H1 (cell line): ENCODE data around the gene GALNT9. TPM values are rescaled to one million over a fixed set of nuclear protein-coding genes. Genes with fewer than 3 reads are reported as not detected.

Experiments
- CTCF ChIA-PET: fragments of 300-600 bp; sonication (Branson Sonifier 250); formaldehyde crosslinking; loops from one replicate; lab custom pipeline; 2021; ENCODE audit not compliant: partially characterized antibody; lab: Charles Lee
- POLR2A ChIA-PET: fragments of 300-600 bp; sonication (Branson Sonifier 250); formaldehyde crosslinking; loops from one replicate; lab custom pipeline; 2021; ENCODE audit warnings: inconsistent platforms; ENCODE audit not compliant: partially characterized antibody; lab: Charles Lee
- DNase-seq, 2 experiments: peaks; one replicate each; pipeline versions ENCODE4 v3.0.0 to v3.0.0-alpha.2; 2010 to 2022; ENCODE audit warnings: low spot score in 2 of 2, low read depth in 1 of 2, mixed read lengths in 1 of 2
- FAIRE-seq: peaks from 2 replicates; lab custom pipeline; 2011; peaks lifted over from hg19 to GRCh38; lab: Jason Lieb, UNC
- H2AFZ ChIP-seq: 2 replicates; pipeline ENCODE4 v1.8.1; 2012; ENCODE audit warnings: low read length, inconsistent platforms
- H2AK5ac ChIP-seq: 2 replicates; pipeline ENCODE4 v1.6.1; 2013; ENCODE audit warnings: low read depth, low read length
- H2BK120ac ChIP-seq: replicated peaks from 2 replicates; pipeline ENCODE3; 2013; ENCODE audit warnings: low read depth, low read length, inconsistent platforms
- H2BK12ac ChIP-seq: 2 replicates; pipeline ENCODE4 v1.6.1; 2013; ENCODE audit warnings: low read depth, low read length
- H2BK15ac ChIP-seq: 2 replicates; pipeline ENCODE4 v1.6.1; 2013; ENCODE audit warnings: low read length
- H2BK20ac ChIP-seq: 2 replicates; pipeline ENCODE4 v1.6.1; 2013; ENCODE audit warnings: low read length
- H2BK5ac ChIP-seq: 2 replicates; pipeline ENCODE4 v1.6.1; 2013; ENCODE audit warnings: low read depth, low read length
- H3K14ac ChIP-seq: 2 replicates; pipeline ENCODE4 v1.6.1; 2013; ENCODE audit warnings: inconsistent platforms; ENCODE audit not compliant: insufficient read length
- H3K18ac ChIP-seq: 2 replicates; pipeline ENCODE4 v1.6.1; 2013; ENCODE audit warnings: low read length; ENCODE audit errors: extremely low read depth
- H3K23ac ChIP-seq: 2 replicates; pipeline ENCODE4 v1.6.1; 2013; ENCODE audit warnings: inconsistent platforms; ENCODE audit not compliant: insufficient read length
- H3K23me2 ChIP-seq: 2 replicates; pipeline ENCODE4 v1.6.1; 2013; ENCODE audit warnings: low read depth, low read length
- H3K27ac ChIP-seq: 2 replicates; pipeline ENCODE4 v1.6.1; 2011; ENCODE audit warnings: low read depth, low read length, inconsistent platforms
- H3K27me3 ChIP-seq, 4 experiments: replicated peaks in 1 of 4; 1 replicate in 1 of 4; 2 replicates in 3 of 4; pipeline versions ENCODE4 v1.6.1 to v1.8.1; 2011 to 2013; ENCODE audit warnings: low read length in 3 of 4, mild to moderate bottlenecking in 3 of 4, inconsistent platforms in 2 of 4, mixed read lengths in 2 of 4, moderate library complexity in 1 of 4; ENCODE audit not compliant: control insufficient read depth in 3 of 4, insufficient read depth in 3 of 4; ENCODE audit errors: extremely low read depth in 1 of 4
- H3K36me3 ChIP-seq, 4 experiments: 2 replicates each; pipeline versions ENCODE4 v1.6.1 to v1.8.1; 2011 to 2013; ENCODE audit warnings: mild to moderate bottlenecking in 4 of 4, low read length in 3 of 4, moderate library complexity in 2 of 4, control low read depth in 1 of 4, inconsistent platforms in 1 of 4; ENCODE audit not compliant: insufficient read depth in 4 of 4, control insufficient read depth in 2 of 4
- H3K4ac ChIP-seq: replicated peaks from 2 replicates; pipeline ENCODE3; 2013; ENCODE audit warnings: low read length, low read depth, mixed read lengths, inconsistent platforms; ENCODE audit not compliant: insufficient read length
- H3K4me1 ChIP-seq, 4 experiments: replicated peaks in 1 of 4; 1 replicate in 1 of 4; 2 replicates in 3 of 4; pipeline versions ENCODE4 v1.6.1 to v1.8.1; 2011 to 2013; ENCODE audit warnings: low read length in 3 of 4, inconsistent platforms in 2 of 4, mixed read lengths in 1 of 4; ENCODE audit not compliant: insufficient read depth in 4 of 4, control insufficient read depth in 3 of 4
- H3K4me2 ChIP-seq, 2 experiments: 2 replicates each; pipeline versions ENCODE4 v1.6.1 to v1.8.1; 2011 to 2013; ENCODE audit warnings: low read depth in 2 of 2, low read length in 2 of 2, control low read depth in 1 of 2, inconsistent platforms in 1 of 2, mild to moderate bottlenecking in 1 of 2; ENCODE audit not compliant: insufficient read depth in 1 of 2
- H3K4me3 ChIP-seq, 4 experiments: fragments of 200-600, 300-600 bp in 1 of 4; sonication (generic), shearing (Covaris generic), sonication (Bioruptor Twin) in 1 of 4; 2 replicates each; pipeline versions ENCODE4 v1.5.1 to v1.8.1; 2011 to 2016; ENCODE audit warnings: low read length in 4 of 4, low read depth in 3 of 4, control low read depth in 2 of 4, inconsistent platforms in 2 of 4, mild to moderate bottlenecking in 2 of 4, mixed read lengths in 1 of 4, moderate library complexity in 1 of 4; ENCODE audit not compliant: insufficient read depth in 2 of 4; ENCODE audit errors: extremely low read depth in 1 of 4
- H3K56ac ChIP-seq: replicated peaks from 2 replicates; pipeline ENCODE3; 2013; ENCODE audit warnings: low read depth, mild to moderate bottlenecking, mixed read lengths, low read length, inconsistent platforms; ENCODE audit not compliant: insufficient read length
- H3K79me1 ChIP-seq: 2 replicates; pipeline ENCODE4 v1.6.1; 2013; ENCODE audit warnings: low read depth, low read length, control low read depth
- H3K79me2 ChIP-seq, 2 experiments: 2 replicates each; pipeline versions ENCODE4 v1.6.1 to v1.8.1; 2012 to 2013; ENCODE audit warnings: low read length in 2 of 2, mild to moderate bottlenecking in 2 of 2, inconsistent platforms in 1 of 2; ENCODE audit not compliant: insufficient read depth in 2 of 2, control insufficient read depth in 1 of 2
- H3K9ac ChIP-seq, 4 experiments: replicated peaks in 1 of 4; 1 replicate in 1 of 4; 2 replicates in 3 of 4; pipeline versions ENCODE4 v1.6.1 to v1.8.1; 2011 to 2013; ENCODE audit warnings: low read depth in 3 of 4, low read length in 3 of 4, control low read depth in 2 of 4, mild to moderate bottlenecking in 2 of 4, moderate library complexity in 2 of 4, inconsistent platforms in 1 of 4; ENCODE audit errors: extremely low read depth in 1 of 4
- H3K9me3 ChIP-seq, 2 experiments: 2 replicates each; pipeline versions ENCODE4 v1.6.1 to v1.8.1; 2012 to 2013; ENCODE audit warnings: mild to moderate bottlenecking in 2 of 2, moderate library complexity in 2 of 2, control low read depth in 1 of 2, inconsistent platforms in 1 of 2, low read depth in 1 of 2, low read length in 1 of 2, mixed read lengths in 1 of 2; ENCODE audit not compliant: insufficient read depth in 2 of 2
- H4K20me1 ChIP-seq, 2 experiments: replicated peaks in 1 of 2; 2 replicates each; pipeline versions ENCODE3 to v1.8.1; 2011 to 2013; ENCODE audit warnings: inconsistent platforms in 2 of 2, low read length in 2 of 2, mild to moderate bottlenecking in 1 of 2; ENCODE audit not compliant: insufficient read depth in 2 of 2, control insufficient read depth in 1 of 2
- H4K5ac ChIP-seq: 2 replicates; pipeline ENCODE4 v1.6.1; 2013; ENCODE audit warnings: low read length, low read depth, mixed read lengths, inconsistent platforms; ENCODE audit not compliant: insufficient read length
- H4K8ac ChIP-seq: 2 replicates; pipeline ENCODE4 v1.8.0; 2013; ENCODE audit warnings: mild to moderate bottlenecking, moderate library complexity, low read length, inconsistent platforms; ENCODE audit not compliant: insufficient read depth; ENCODE audit errors: extremely low read depth
- H4K91ac ChIP-seq: replicated peaks from 2 replicates; pipeline ENCODE3; 2013; ENCODE audit warnings: low read length, mixed read lengths, inconsistent platforms; ENCODE audit not compliant: insufficient read length
- KDM4A ChIP-seq: IDR thresholded peaks from one replicate; pipeline ENCODE4 v1.7.1; 2012; ENCODE audit warnings: low read depth, mild to moderate bottlenecking, moderate library complexity, low read length, inconsistent platforms; ENCODE audit not compliant: severe bottlenecking
- NRF1 ChIP-seq: IDR thresholded peaks from 2 replicates; pipeline ENCODE4 v1.6.1; 2011; ENCODE audit warnings: mild to moderate bottlenecking, low read depth, low read length, improper control_type of control experiment
- SUZ12 ChIP-seq: fragments of 200-600 bp; sonication (generic); IDR thresholded peaks from 2 replicates; pipeline ENCODE4 v1.6.1; 2012; ENCODE audit warnings: mild to moderate bottlenecking, inconsistent platforms, low read length, moderate library complexity, mixed read lengths
- WGBS, 2 experiments: shearing (Covaris generic) in 1 of 2; methylation state at CpG; one replicate each; pipeline versions ENCODE4 v1.1.6 to v1.1.7; 2013 to 2015; ENCODE audit warnings: low lambda C conversion rate in 2 of 2, mixed read lengths in 2 of 2, inconsistent platforms in 1 of 2, low coverage in 1 of 2, missing lambda C conversion rate in 1 of 2; ENCODE audit not compliant: insufficient replicate concordance in 2 of 2, insufficient coverage in 1 of 2, insufficient read length in 1 of 2; ENCODE audit errors: extremely low coverage in 1 of 2, missing lambda C conversion rate in 1 of 2; 5-methylcytosine and 5-hydroxymethylcytosine counted together
- polyA plus RNA-seq, 7 experiments: library from polyadenylated mRNA; depleted of rRNA in 3 of 7; stranded (reverse) in 5 of 7; unstranded in 2 of 7; fragments of >200 nt in 5 of 7; fragments of 200-250 nt in 2 of 7; gene quantifications; 1 replicate in 5 of 7; 2 replicates in 1 of 7; 4 replicates in 1 of 7; pipeline versions ENCODE4 v1.2.1 to v1.2.3, GENCODE V29; 2011 to 2013; ENCODE audit warnings: missing spikeins in 2 of 7, mixed read lengths in 2 of 7
- total RNA-seq: library from RNA; stranded (reverse); fragmentation: NEBNext Ultra II Directional; extraction: Animal tissue kit (Norgen Biotek cat#: 25700); gene quantifications from 2 replicates; pipeline ENCODE4 v1.2.1, GENCODE V29; 2021

GALNT9 gene
- total and polyA plus RNA-seq, 2 of the 8 experiments (the other 6 are each of a cell fraction or from before 2014, with no cell fraction given) = 2.0 to 3.6 TPM

DNA sequence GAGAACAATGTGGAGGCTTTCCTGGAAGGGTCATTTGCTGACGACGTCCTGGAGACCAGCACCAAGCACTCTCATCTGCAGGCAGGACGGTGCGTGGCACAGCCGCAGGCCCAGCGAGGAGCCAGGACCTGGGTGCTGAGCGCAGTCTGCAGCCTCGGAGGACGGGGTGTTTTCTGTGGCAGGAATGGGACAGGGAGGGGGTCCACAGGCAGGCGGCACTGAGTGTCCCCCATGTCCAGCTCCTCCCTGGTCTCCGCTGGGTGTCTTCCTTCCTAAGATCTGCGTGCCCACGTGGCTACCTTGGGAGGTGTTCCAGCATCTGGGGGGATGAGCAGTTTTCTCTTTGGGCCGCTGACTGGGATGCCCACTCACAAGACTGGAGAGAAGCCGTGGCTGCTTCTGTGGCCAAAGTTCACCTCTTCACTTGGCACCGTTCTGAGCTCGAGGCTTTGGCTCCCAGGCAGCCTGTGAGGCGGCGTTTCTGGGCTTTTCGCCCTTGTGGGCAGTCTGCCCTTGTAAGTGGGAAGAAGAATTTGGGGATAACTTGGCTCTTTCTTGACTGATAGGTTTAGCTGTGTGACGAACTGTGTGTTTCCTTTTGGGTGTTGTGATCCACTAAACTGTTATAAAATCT is 112.9 kb downstream of the GALNT9 start:
- no peak overlapping the region for H2BK15ac ChIP-seq
- H3K56ac ChIP-seq = no peak overlapping the region
- no peak overlapping the region for H4K91ac ChIP-seq
- no peak overlapping the region for H3K9ac ChIP-seq
- H3K27ac ChIP-seq = no peak overlapping the region
- no peak overlapping the region for H2BK5ac ChIP-seq
- peaks cover 3 to 6% of the 10 kb centered on the region in 2 experiments for H4K20me1 ChIP-seq
- peaks cover 0 to 3% of the 10 kb centered on the region in 2 experiments; a peak in 2 of 4 replicates for H3K9me3 ChIP-seq
- H3K79me1 ChIP-seq = no peaks in the 10 kb centered on the region
- H2BK120ac ChIP-seq = no peak overlapping the region
- no peak overlapping the region for H3K23ac ChIP-seq
- H2BK12ac ChIP-seq = no peak overlapping the region
- H4K8ac ChIP-seq = no peak overlapping the region
- H3K36me3 ChIP-seq = no peaks in the 10 kb centered on the region
- H3K18ac ChIP-seq = no peak overlapping the region
- no peak overlapping the region for H2AK5ac ChIP-seq
- H3K4ac ChIP-seq = no peak overlapping the region
- H3K23me2 ChIP-seq = peaks cover 12% of the 10 kb centered on the region; the same call in 1 of the 2 replicates
- no peaks in the 10 kb centered on the region for H3K79me2 ChIP-seq
- H4K5ac ChIP-seq = no peak overlapping the region
- no peak overlapping the region for H3K4me3 ChIP-seq
- H3K27me3 ChIP-seq = peaks cover 7 to 23% (median 19%) of the 10 kb centered on the region in 4 experiments
- H2BK20ac ChIP-seq = no peak overlapping the region
- H3K4me1 ChIP-seq = no peaks in the 10 kb centered on the region
- H3K14ac ChIP-seq = no peak overlapping the region
- ChIA-PET POLR2A (interaction anchor here (0.6 kb wide), 1 partner anchor 55 kb away, joined by 3 read pairs; no protein-coding TSS in a partner anchor), CTCF (no interaction called here)
- no peak for FAIRE-seq
- no peak for DNase-seq
- no peak overlapping the region for H3K4me2 ChIP-seq
- no peak overlapping the region for H2AFZ ChIP-seq
- WGBS, 2 experiments = 78% methylated on average over 21 of the region's 21 CpGs; no CpG with 5 or more reads in 1 of the 2 experiments
- TF ChIP-seq KDM4A = no peak
- no peak for TF ChIP-seq SUZ12
- no peak for TF ChIP-seq NRF1
